MM.1S (cell line): ENCODE results near the gene KCNMA1.
"Not testable (repeated sequence)": the region's sequence is repeated elsewhere in the genome, so short reads cannot be mapped to it uniquely, and the experiment has no call there.

Experiments used
- DNase-seq: peaks from one replicate; pipeline ENCODE4 v3.0.0-alpha.2; 2015
- H2AFZ ChIP-seq: fragments of 300-600 bp; sonication (generic); 2 replicates; pipeline ENCODE4 v1.6.0; 2016; ENCODE audit warnings: antibody characterized with exemption, low read length
- H3F3A ChIP-seq: fragments of 300-600 bp; sonication (generic); 2 replicates; pipeline ENCODE4 v1.6.1; 2016; ENCODE audit warnings: mild to moderate bottlenecking, antibody characterized with exemption, low read length, moderate library complexity, mixed read lengths; ENCODE audit not compliant: insufficient read depth
- H3K27ac ChIP-seq: fragments of 300-600 bp; sonication (generic); 2 replicates; pipeline ENCODE4 v1.5.1; 2016; ENCODE audit warnings: mild to moderate bottlenecking, low read length
- H3K27me3 ChIP-seq: fragments of 300-600 bp; sonication (generic); replicated peaks from 2 replicates; pipeline ENCODE4 v1.6.0; 2016; ENCODE audit warnings: low read length; ENCODE audit not compliant: insufficient read depth
- H3K36me3 ChIP-seq: fragments of 300-600 bp; sonication (generic); replicated peaks from 2 replicates; pipeline ENCODE4 v1.6.1; 2016; ENCODE audit warnings: mild to moderate bottlenecking, low read length, mixed read lengths; ENCODE audit not compliant: insufficient read depth
- H3K4me1 ChIP-seq: fragments of 300-600 bp; sonication (generic); 2 replicates; pipeline ENCODE4 v1.6.1; 2016; ENCODE audit warnings: low read length, mixed read lengths
- H3K4me2 ChIP-seq: fragments of 300-600 bp; sonication (generic); 2 replicates; pipeline ENCODE4 v1.6.0; 2016; ENCODE audit warnings: low read depth, low read length
- H3K4me3 ChIP-seq: fragments of 300-600 bp; sonication (generic); 2 replicates; pipeline ENCODE4 v1.5.1; 2016; ENCODE audit warnings: low read length, mixed read lengths
- H3K79me2 ChIP-seq: fragments of 300-600 bp; sonication (generic); 2 replicates; pipeline ENCODE4 v1.6.1; 2016; ENCODE audit warnings: mixed run types, low read length, mixed read lengths
- H3K9ac ChIP-seq: fragments of 300-600 bp; sonication (generic); 2 replicates; pipeline ENCODE4 v1.6.1; 2016; ENCODE audit warnings: low read length, mixed read lengths
- H3K9me2 ChIP-seq: fragments of 300-600 bp; sonication (generic); replicated peaks from 2 replicates; pipeline ENCODE4 v1.6.1; 2016; ENCODE audit warnings: mild to moderate bottlenecking, low read length, mixed read lengths; ENCODE audit not compliant: insufficient read depth
- H3K9me3 ChIP-seq: fragments of 300-600 bp; sonication (generic); replicated peaks from 2 replicates; pipeline ENCODE4 v1.6.1; 2016; ENCODE audit warnings: mild to moderate bottlenecking, low read length, mixed read lengths; ENCODE audit not compliant: insufficient read depth
- H4K20me1 ChIP-seq: fragments of 300-600 bp; sonication (generic); 2 replicates; pipeline ENCODE4 v1.6.1; 2016; ENCODE audit warnings: mild to moderate bottlenecking, low read length, moderate library complexity, mixed read lengths; ENCODE audit not compliant: insufficient read depth
- CTCF ChIP-seq: fragments of 300-600 bp; sonication (generic); IDR thresholded peaks from 2 replicates; pipeline ENCODE4 v1.5.1; 2016; ENCODE audit warnings: antibody characterized with exemption, low read length, mixed read lengths
- EZH2 ChIP-seq: fragments of 300-600 bp; sonication (generic); optimal IDR thresholded peaks from 2 replicates; pipeline ENCODE3; 2017; ENCODE audit warnings: low read depth, mild to moderate bottlenecking, antibody characterized with exemption, low read length, mixed read lengths
- EZH2phosphoT487 ChIP-seq: fragments of 300-600 bp; sonication (generic); IDR thresholded peaks from 2 replicates; pipeline ENCODE4 v1.6.1; 2018; ENCODE audit warnings: antibody characterized with exemption, low read length

KCNMA1 gene

DNA sequence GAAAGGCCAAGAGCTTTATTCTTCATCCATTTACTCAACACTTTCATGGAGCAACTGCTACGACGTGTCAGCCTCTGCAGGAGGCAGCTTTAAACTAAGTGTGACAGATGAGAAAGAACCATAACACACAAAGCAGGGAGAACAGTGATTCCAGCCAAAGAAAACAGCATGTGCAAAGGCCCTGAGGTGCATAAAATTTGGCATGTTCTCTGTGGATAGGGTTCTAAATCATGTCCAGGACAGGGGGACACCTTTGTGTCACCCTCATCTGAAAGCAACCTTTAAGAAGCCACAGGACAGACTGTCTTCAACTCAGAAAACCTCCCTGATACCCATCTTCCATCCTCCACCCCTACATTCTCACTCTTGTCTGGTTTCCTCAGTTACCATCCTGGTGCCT lies 116.6 kb downstream of the KCNMA1 start:
- Histone ChIP-seq H3K79me2 (no peaks in the 10 kb centered on the region), H3K9ac (no peak overlapping the region), H3K9me2 (no peaks in the 10 kb centered on the region), H3K4me3 (no peak overlapping the region), H3K36me3 (no peaks in the 10 kb centered on the region), H3K9me3 (no peaks in the 10 kb centered on the region), H4K20me1 (no peaks in the 10 kb centered on the region), H3K27me3 (no peaks in the 10 kb centered on the region), H3K27ac (no peak overlapping the region), H3K4me2 (no peak overlapping the region), H2AFZ (no peak overlapping the region), H3K4me1 (peaks cover 12% of the 10 kb centered on the region), H3F3A (no peaks in the 10 kb centered on the region)
- DNase-seq: no peak
- TF ChIP-seq EZH2: no peak
- TF ChIP-seq CTCF: no peak
- no peak for TF ChIP-seq EZH2phosphoT487

DNA sequence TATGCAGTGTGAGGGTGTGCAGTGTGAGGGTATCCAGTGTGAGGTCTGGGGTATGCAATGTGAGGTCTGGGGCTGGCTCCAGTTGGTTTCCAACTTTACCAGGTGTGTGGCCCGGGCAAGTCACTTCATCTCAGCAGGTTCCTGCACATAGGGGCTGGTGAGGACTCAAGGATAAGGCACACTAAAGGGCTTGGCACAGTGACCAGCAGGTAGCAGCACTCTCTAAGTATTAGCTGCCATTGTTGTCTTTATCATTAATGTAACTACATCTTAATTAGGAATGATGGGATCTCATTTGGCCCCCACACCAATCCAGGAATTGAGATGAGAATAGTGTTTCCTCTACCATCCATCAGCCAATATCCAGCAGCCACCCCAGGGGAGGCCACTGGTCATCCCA lies 117.3 kb downstream of the KCNMA1 start:
- Histone ChIP-seq H3K9ac (no peak overlapping the region), H3K4me3 (no peak overlapping the region), H3K27me3 (no peaks in the 10 kb centered on the region), H3K9me2 (no peaks in the 10 kb centered on the region), H3F3A (no peaks in the 10 kb centered on the region), H2AFZ (no peak overlapping the region), H3K4me2 (no peak overlapping the region), H3K27ac (no peak overlapping the region), H3K36me3 (no peaks in the 10 kb centered on the region), H3K9me3 (no peaks in the 10 kb centered on the region), H3K4me1 (peaks cover 12% of the 10 kb centered on the region), H3K79me2 (no peaks in the 10 kb centered on the region), H4K20me1 (no peaks in the 10 kb centered on the region)
- DNase-seq: no peak
- TF ChIP-seq CTCF (no peak), EZH2 (no peak), EZH2phosphoT487 (no peak)

GRCh38 chr10:77519791-77520190 lies 117.8 kb downstream of the KCNMA1 start:
- H3K36me3 ChIP-seq, H4K20me1 ChIP-seq, H3K9me3 ChIP-seq, H3K9ac ChIP-seq, H3K4me3 ChIP-seq, H3K9me2 ChIP-seq, H3K79me2 ChIP-seq, H3K4me2 ChIP-seq, H3F3A ChIP-seq, H3K27ac ChIP-seq, H3K27me3 ChIP-seq, DNase-seq, H3K4me1 ChIP-seq, H2AFZ ChIP-seq: not testable (repeated sequence)

DNA sequence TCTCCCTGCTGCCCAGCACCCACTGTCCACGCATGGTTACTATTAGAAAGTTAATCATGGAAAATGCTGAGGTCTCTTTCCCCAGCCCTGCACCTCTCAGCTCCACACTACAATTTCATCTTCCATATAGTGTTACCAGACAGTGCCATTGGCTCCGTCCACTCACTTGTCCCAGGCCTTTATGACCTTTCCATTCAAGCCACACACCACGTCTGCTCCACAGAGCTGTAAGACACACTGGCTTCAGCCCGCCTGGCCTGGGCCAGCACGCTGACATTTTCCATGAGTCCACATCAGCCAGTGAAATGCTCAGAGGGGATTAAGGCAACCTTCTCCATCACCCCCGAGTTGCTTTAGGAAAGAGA lies 118.7 kb downstream of the KCNMA1 start:
- Histone ChIP-seq H3K9ac (no peak overlapping the region), H3K4me1 (no peaks in the 10 kb centered on the region), H2AFZ (no peak overlapping the region), H4K20me1 (no peaks in the 10 kb centered on the region), H3K36me3 (no peaks in the 10 kb centered on the region), H3K9me3 (no peaks in the 10 kb centered on the region), H3K4me2 (no peak overlapping the region), H3F3A (no peaks in the 10 kb centered on the region), H3K27ac (no peak overlapping the region), H3K9me2 (no peaks in the 10 kb centered on the region), H3K4me3 (no peak overlapping the region), H3K79me2 (no peaks in the 10 kb centered on the region), H3K27me3 (no peaks in the 10 kb centered on the region)
- no peak for DNase-seq
- TF ChIP-seq EZH2phosphoT487 (no peak), EZH2 (no peak), CTCF (no peak)
